Neutrophil (primary cell): ENCODE measurements around the gene AOPEP.
A peak's percentile ranks its signal among the peaks of the same experiment; 100 is the strongest.

Experiments used
- H3K27ac ChIP-seq: fragments of 200-600 bp; sonication (generic); 2 replicates; pipeline ENCODE4 v1.5.1; 2016; ENCODE audit warnings: mild to moderate bottlenecking, moderate library complexity
- H3K27me3 ChIP-seq: fragments of 200-600 bp; sonication (generic); 2 replicates; pipeline ENCODE4 v1.6.0; 2016; ENCODE audit warnings: mild to moderate bottlenecking
- H3K36me3 ChIP-seq: fragments of 200-600 bp; sonication (generic); 2 replicates; pipeline ENCODE4 v1.5.1; 2017
- H3K4me1 ChIP-seq, 2 experiments: fragments of 200-600 bp in 1 of 2; sonication (generic) in 1 of 2; 1 replicate in 1 of 2; 2 replicates in 1 of 2; pipeline versions ENCODE4 v1.5.1 to v1.6.1; 2013 to 2016; ENCODE audit warnings: low read depth in 1 of 2, low read length in 1 of 2, mild to moderate bottlenecking in 1 of 2, moderate library complexity in 1 of 2; ENCODE audit not compliant: control insufficient read depth in 1 of 2, insufficient read depth in 1 of 2
- H3K4me3 ChIP-seq, 2 experiments: fragments of 200-600 bp in 1 of 2; sonication (generic) in 1 of 2; 1 replicate in 1 of 2; 2 replicates in 1 of 2; pipeline ENCODE4 v1.5.1; 2013 to 2016; ENCODE audit warnings: low read depth in 1 of 2, low read length in 1 of 2, mild to moderate bottlenecking in 1 of 2, moderate library complexity in 1 of 2
- H3K9me3 ChIP-seq: fragments of 200-600 bp; sonication (generic); 2 replicates; pipeline ENCODE4 v1.5.1; 2016
- CTCF ChIP-seq: fragments of 200-600 bp; sonication (generic); IDR thresholded peaks from 2 replicates; pipeline ENCODE4 v1.5.1; 2016; ENCODE audit warnings: antibody characterized with exemption

Gene AOPEP

GRCh38 chr9:95044731-95045508 is 318.4 kb downstream of the AOPEP start:
- no peak for TF ChIP-seq CTCF
- Histone ChIP-seq H3K9me3 (no peaks in the 10 kb centered on the region), H3K4me3 (no peak overlapping the region), H3K27me3 (peaks cover 22% of the 10 kb centered on the region), H3K4me1 (peaks cover 16 to 20% of the 10 kb centered on the region in 2 experiments), H3K36me3 (no peaks in the 10 kb centered on the region), H3K27ac (no peak overlapping the region)

- Histone ChIP-seq H3K27ac (no peak overlapping the region), H3K27me3 (peaks cover 30% of the 10 kb centered on the region), H3K4me1 (peaks cover 16 to 20% of the 10 kb centered on the region in 2 experiments), H3K36me3 (no peaks in the 10 kb centered on the region), H3K9me3 (no peaks in the 10 kb centered on the region), H3K4me3 (no peak overlapping the region)
- TF ChIP-seq CTCF: no peak
Measured at GRCh38 chr9:95045751-95046150, 319.3 kb downstream of the AOPEP start.

DNA sequence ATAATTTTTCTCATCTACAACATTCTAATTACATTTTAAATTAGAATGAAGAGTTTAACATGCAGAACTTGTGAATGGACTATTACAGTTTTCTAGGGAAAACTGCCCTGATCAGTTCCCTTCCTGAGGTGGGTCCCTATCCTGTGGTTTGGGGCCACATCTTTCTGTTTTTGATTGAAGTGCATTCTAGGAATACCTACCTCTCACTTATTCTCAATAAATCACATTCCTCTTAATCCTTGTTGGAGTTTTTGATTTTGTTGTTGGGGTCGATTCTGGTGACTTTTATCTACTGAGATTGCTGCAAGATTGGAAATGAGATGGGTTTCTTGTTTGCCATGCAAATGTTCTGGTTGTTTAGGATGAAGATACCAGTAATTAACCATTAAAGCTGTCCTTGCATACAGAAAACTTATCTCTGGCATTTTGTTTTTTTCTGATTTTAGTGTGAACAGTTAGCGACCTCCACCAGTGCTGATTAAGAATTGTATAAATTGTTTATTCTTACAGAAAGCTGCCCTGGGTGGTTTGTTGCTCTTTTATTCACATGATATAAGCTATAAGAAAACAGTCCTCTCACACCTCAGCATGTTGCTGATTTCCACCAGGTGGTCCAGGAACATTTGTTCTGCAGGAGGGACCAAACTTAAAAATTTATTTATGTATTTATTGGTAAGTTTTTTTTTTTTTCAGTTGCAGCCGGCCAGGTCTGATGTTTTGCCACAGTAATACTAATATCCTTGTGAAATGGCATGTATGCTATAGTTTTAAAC is 321.1 kb downstream of the AOPEP start:
- TF ChIP-seq CTCF: no peak
- H3K4me3 ChIP-seq: peak overlapping the region in 1 of 2 experiments; percentile 77
- peak overlapping the region; percentile 62 for H3K27ac ChIP-seq
- H3K9me3 ChIP-seq: no peaks in the 10 kb centered on the region
- H3K36me3 ChIP-seq: no peaks in the 10 kb centered on the region
- H3K27me3 ChIP-seq: peaks cover 41% of the 10 kb centered on the region
- H3K4me1 ChIP-seq: peaks cover 16 to 20% of the 10 kb centered on the region in 2 experiments

DNA sequence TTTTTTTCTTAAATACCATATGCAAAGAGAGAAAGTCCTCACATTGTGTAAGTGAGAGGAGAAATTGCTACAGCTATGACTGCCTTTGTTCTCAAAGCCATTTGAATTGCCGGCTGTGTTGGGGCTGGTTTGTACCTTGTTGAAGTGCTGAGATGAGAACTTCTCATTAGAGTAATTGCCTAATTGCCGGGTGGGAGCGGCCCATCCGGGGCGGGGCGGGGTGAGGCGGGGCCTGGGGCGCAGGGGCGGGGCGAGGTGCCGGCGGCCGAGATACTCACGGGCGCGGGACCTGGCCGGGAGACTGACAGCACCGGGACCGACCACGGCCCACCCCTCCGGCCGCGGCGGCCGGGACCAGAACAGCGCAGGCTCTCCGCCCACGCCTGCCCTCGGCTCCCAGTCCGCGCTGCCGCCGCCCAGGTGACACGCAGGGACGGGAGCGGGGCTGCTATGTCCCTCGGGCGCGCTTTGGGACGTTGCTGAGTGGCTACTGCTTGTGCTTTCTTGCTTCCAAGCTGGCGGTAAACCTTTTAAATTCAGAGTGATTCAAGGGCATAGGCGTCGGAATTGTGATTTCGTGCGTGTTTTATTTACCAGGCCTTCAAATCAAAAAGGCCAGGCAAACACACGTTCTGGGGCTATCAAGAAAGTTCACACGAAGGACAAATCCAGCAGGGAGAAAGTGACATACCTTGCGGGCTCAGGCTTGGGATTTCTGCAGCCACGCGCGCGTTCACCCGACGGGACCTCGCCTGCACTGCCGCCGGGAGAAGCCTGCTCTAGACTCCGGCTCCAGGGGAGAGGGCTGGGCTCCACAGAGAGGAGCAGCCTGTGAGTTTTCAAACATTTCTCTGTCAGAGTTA is 322.0 kb downstream of the AOPEP start:
- H3K36me3 ChIP-seq: no peaks in the 10 kb centered on the region
- H3K4me1 ChIP-seq: peaks cover 16 to 20% of the 10 kb centered on the region in 2 experiments
- no peak for TF ChIP-seq CTCF
- H3K27ac ChIP-seq: peak overlapping the region; percentile 62
- H3K4me3 ChIP-seq: peak overlapping the region; percentile 70 to 77
- peaks cover 41% of the 10 kb centered on the region for H3K27me3 ChIP-seq
- no peaks in the 10 kb centered on the region for H3K9me3 ChIP-seq

- peaks cover 16 to 20% of the 10 kb centered on the region in 2 experiments for H3K4me1 ChIP-seq
- no peaks in the 10 kb centered on the region for H3K9me3 ChIP-seq
- H3K27me3 ChIP-seq: peaks cover 41% of the 10 kb centered on the region
- no peak overlapping the region for H3K4me3 ChIP-seq
- H3K27ac ChIP-seq: no peak overlapping the region
- no peaks in the 10 kb centered on the region for H3K36me3 ChIP-seq
- no peak for TF ChIP-seq CTCF
Measured at GRCh38 chr9:95049761-95050160, 323.3 kb downstream of the AOPEP start.
